ENCODE data around the gene CUEDC1. TPM values are rescaled to one million over a fixed set of nuclear protein-coding genes. Genes with fewer than 3 reads are reported as not detected.
A peak's percentile ranks its signal among the peaks of the same experiment; 100 is the strongest.

Gene CUEDC1
- total RNA-seq, 4 donors from 2014 or later: 31.2 to 43.9 (median 34.3) TPM

DNA sequence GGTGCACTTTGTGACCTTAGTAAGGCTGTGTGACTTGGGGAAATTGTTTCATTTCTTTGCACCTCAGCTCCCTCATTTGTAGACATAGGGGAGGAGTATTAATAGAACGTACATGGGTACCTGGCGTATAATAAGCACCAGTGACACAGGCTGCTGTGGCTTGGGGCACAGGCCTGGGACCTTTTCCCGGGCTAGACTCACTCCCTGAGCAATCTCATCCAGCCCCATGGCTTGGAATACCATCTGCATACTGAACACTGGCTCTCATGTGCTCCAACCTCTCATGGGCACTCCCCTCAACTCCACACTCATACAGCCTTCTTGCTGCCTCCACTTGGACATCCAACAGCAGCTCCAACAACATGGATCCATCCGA lies 64.4 kb downstream of the CUEDC1 start:
- Histone ChIP-seq H3K4me1 (peaks cover 80 to 82% of the 10 kb centered on the region in 2 donors), H3K4me3 (no peak overlapping the region), H3K27me3 (no peaks in the 10 kb centered on the region), H3K9me3 (no peaks in the 10 kb centered on the region), H3K36me3 (no peaks in the 10 kb centered on the region), H3K27ac (peak overlapping the region; percentile 94 to 100 (median 98))
- ATAC-seq (peak; percentile 35 to 38), DNase-seq (peak; percentile 84 to 93)
- TF ChIP-seq, protein P1, sequence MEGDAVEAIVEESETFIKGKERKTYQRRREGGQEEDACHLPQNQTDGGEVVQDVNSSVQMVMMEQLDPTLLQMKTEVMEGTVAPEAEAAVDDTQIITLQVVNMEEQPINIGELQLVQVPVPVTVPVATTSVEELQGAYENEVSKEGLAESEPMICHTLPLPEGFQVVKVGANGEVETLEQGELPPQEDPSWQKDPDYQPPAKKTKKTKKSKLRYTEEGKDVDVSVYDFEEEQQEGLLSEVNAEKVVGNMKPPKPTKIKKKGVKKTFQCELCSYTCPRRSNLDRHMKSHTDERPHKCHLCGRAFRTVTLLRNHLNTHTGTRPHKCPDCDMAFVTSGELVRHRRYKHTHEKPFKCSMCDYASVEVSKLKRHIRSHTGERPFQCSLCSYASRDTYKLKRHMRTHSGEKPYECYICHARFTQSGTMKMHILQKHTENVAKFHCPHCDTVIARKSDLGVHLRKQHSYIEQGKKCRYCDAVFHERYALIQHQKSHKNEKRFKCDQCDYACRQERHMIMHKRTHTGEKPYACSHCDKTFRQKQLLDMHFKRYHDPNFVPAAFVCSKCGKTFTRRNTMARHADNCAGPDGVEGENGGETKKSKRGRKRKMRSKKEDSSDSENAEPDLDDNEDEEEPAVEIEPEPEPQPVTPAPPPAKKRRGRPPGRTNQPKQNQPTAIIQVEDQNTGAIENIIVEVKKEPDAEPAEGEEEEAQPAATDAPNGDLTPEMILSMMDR (IDR thresholded peaks at IDR 0.05 in 4 of 5, conservative IDR thresholded peaks at IDR 0.05 in 1 of 5): no peak
- TF ChIP-seq POLR2A (IDR thresholded peaks at IDR 0.05): peak; percentile 32 to 40
- in situ Hi-C loops (cut with MboI; ENCODE audit: low sequenced_read_pairs in 4 of 4) (no loop called here), intact Hi-C loops (cut with DNase I; ENCODE audit: low total_unique reads) (loop anchor here (1.0 to 5.0 kb wide), 4 partner anchors 38 to 794 kb away; no protein-coding TSS in a partner anchor)

DNA sequence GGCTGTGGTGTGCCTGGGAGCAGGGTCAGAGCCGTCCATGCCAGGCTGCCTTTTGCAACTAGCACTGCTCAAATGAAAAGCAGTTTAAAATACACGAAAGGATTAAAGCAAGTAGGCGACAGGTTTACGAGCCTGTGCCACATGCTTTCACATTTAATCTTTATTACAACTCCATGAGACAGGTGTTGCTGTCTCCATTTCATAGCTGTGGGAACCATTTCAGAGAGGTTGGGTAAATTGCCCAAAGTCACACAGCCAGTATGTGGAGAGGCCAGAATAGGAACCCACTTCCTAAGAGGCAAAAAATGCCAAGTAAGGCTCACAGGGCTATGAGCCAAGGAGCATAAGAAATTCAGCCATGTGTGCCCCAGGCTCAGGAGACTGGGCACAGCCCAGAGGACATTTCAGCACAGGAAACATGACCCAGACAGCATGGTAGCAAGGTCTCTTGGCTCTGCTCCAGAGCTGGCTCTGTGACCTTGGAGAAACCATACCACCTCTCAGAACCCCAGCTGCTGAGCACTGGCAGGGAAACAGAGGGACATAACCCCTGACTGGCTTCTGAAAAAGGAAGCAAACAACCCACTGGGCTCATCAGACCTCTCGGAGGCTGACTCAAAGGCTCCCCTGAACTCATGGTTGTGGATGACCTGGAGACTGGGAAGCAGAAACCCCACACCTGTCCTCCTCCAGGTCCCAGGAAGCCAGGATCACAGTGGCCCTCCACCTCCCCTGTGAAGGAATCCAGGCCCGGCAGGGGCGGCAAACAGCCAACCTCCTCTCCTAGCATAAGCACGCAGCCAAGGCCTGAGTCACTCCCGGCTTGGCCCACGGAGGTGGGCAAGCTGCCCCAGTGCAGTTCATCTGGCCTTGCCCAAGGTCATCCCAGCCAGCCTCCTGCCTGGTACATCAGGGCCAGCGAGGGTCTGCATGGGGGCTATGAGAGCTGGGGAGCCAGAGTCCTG lies 65.0 kb downstream of the CUEDC1 start:
- in situ Hi-C loops (cut with MboI; ENCODE audit: low sequenced_read_pairs in 4 of 4): no loop called here
- peak; percentile 46 to 49 for ATAC-seq

DNA sequence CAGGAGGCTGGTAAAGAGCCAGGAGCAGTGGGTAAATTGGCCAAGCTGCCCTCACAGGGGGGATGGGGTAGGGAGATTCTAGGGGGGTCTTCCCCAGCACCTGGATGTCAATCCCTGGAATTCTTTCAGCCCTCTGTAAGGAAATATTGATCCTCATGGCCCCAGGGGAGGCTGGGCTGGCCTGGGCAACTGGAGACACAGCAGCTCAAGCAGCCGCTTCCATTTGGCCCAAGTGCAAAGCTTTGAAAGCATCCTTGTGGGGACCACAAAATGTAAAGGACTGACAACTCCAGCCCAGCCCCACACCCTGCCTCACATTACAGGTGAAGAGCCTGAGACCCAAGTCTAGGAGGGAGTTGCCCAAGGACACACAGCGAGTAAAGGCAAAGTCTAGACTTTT lies 66.0 kb downstream of the CUEDC1 start:
- ATAC-seq (no peak), DNase-seq (no peak)
- peaks cover 64 to 66% of the 10 kb centered on the region in 2 donors for H3K4me1 ChIP-seq
- intact Hi-C loops (cut with DNase I; ENCODE audit: low total_unique reads) (loop anchor here (1.0 kb wide), 2 partner anchors 9 to 65 kb away; no protein-coding TSS in a partner anchor), in situ Hi-C loops (cut with MboI; ENCODE audit: low sequenced_read_pairs in 4 of 4) (no loop called here)
- TF ChIP-seq, protein P1 (IDR thresholded peaks at IDR 0.05 in 4 of 5, conservative IDR thresholded peaks at IDR 0.05 in 1 of 5): no peak
- TF ChIP-seq POLR2A (IDR thresholded peaks at IDR 0.05): no peak
- H3K36me3 ChIP-seq: peaks cover 0 to 7% of the 10 kb centered on the region in 2 donors
- H3K4me3 ChIP-seq: no peak overlapping the region
- no peaks in the 10 kb centered on the region for H3K9me3 ChIP-seq
- peak overlapping the region; percentile 94 to 100 (median 98) for H3K27ac ChIP-seq
- H3K27me3 ChIP-seq: no peaks in the 10 kb centered on the region

More for the DNA sequence above, 65.0 kb downstream of the CUEDC1 start:
- intact Hi-C loops (cut with DNase I; ENCODE audit: low total_unique reads): loop anchor here (1.0 to 5.0 kb wide), 6 partner anchors 10 to 793 kb away; no protein-coding TSS in a partner anchor
- no peaks in the 10 kb centered on the region for H3K27me3 ChIP-seq
- H3K27ac ChIP-seq: peak overlapping the region; percentile 94 to 100 (median 98)
- H3K4me3 ChIP-seq: no peak overlapping the region
- peak; percentile 91 to 98 for DNase-seq
- H3K36me3 ChIP-seq: no peaks in the 10 kb centered on the region
- H3K9me3 ChIP-seq: no peaks in the 10 kb centered on the region
- peak; percentile 29 to 47 for TF ChIP-seq POLR2A (IDR thresholded peaks at IDR 0.05)
- TF ChIP-seq, protein P1 (IDR thresholded peaks at IDR 0.05 in 4 of 5, conservative IDR thresholded peaks at IDR 0.05 in 1 of 5): peak in 1 of 5 experiments; percentile 24
- H3K4me1 ChIP-seq: peaks cover 73 to 75% of the 10 kb centered on the region in 2 donors

DNA sequence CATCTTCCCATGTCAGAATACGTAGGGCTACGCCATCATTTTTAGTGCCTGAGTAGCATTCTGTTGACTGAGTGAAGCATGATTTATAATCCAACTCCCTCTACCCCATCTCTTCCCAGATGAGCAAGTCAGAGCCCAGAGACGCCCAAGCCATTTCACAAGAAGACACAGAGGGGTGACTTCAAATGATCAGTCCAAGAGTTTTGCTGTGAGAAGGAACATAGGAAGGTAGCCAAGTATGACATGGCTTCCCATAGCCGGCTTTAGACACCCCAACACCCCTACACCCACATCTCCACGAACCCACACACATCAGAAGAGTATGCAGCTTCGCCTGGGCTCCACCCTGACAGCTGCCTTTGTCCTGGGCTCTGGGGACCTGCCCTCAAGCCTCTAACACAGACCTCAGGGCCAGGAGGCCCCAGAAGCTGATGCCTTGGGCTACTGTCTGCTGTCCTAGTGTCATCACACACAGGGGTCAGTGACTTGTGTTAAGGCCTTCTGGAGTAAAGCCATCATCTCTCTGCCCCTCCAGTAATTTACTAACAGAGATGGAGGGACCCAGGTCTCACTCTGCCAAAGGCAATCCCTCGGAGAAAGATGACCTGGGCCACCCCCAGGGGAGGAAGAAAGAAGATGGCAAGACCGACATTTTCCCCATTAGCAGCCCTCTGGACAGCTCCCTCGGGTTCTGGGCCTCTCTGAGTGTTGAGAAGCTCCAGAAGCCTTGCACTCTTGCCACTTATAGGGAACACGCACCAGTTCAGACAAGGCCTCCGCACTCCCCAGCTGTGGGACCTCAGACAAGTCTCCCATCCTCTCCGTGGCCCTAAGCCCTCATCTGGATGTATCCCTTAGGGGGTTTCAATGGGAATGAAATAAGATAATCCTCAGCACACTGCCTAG lies 66.6 kb downstream of the CUEDC1 start:
- in situ Hi-C loops (cut with MboI; ENCODE audit: low sequenced_read_pairs in 4 of 4): no loop called here

More for the DNA sequence above, 66.6 kb downstream of the CUEDC1 start:
- ATAC-seq (no peak), DNase-seq (no peak)
- H3K4me3 ChIP-seq: no peak overlapping the region
- no peaks in the 10 kb centered on the region for H3K9me3 ChIP-seq
- peaks cover 57 to 59% of the 10 kb centered on the region in 2 donors for H3K4me1 ChIP-seq
- TF ChIP-seq, protein P1 (IDR thresholded peaks at IDR 0.05 in 4 of 5, conservative IDR thresholded peaks at IDR 0.05 in 1 of 5): no peak
- TF ChIP-seq POLR2A (IDR thresholded peaks at IDR 0.05): no peak
- intact Hi-C loops (cut with DNase I; ENCODE audit: low total_unique reads): loop anchor here (1.0 kb wide), 2 partner anchors 8 to 66 kb away; no protein-coding TSS in a partner anchor
- H3K27ac ChIP-seq: peak overlapping the region; percentile 94 to 100 (median 98)
- H3K27me3 ChIP-seq: no peaks in the 10 kb centered on the region
- peaks cover 0 to 11% of the 10 kb centered on the region in 2 donors for H3K36me3 ChIP-seq
